Activated CD4-positive, alpha-beta memory T cell treated with anti-CD3 and anti-CD28 coated beads for 36 hours (primary cell): Measurements from ENCODE around the gene BLOC1S3. TPM values are rescaled to one million over a fixed set of nuclear protein-coding genes. Genes with fewer than 3 reads are reported as not detected.
"Not testable (repeated sequence)": the region's sequence is repeated elsewhere in the genome, so short reads cannot be mapped to it uniquely, and the experiment has no call there.

Experiments
- CTCF ChIA-PET: fragments of 350-600 bp; sonication (Branson Sonifier 250); formaldehyde crosslinking; loops from one replicate; lab custom pipeline; 2021; ENCODE audit warnings: antibody characterized with exemption, inconsistent platforms; lab: Charles Lee
- POLR2A ChIA-PET: fragments of 350-600 bp; sonication (Branson Sonifier 250); formaldehyde crosslinking; loops from one replicate; lab custom pipeline; 2021; ENCODE audit warnings: antibody characterized with exemption; lab: Charles Lee
- DNase-seq: peaks from one replicate; pipeline ENCODE4 v3.0.0-alpha.2; 2020
- H3K27ac Mint-ChIP-seq: one replicate; pipeline ENCODE4 v1.8.0; 2021; ENCODE audit warnings: mixed read lengths
- H3K27me3 Mint-ChIP-seq: one replicate; pipeline ENCODE4 v1.8.0; 2021; ENCODE audit warnings: mixed read lengths
- H3K36me3 Mint-ChIP-seq: one replicate; pipeline ENCODE4 v1.8.0; 2021; ENCODE audit warnings: mixed read lengths
- H3K4me1 Mint-ChIP-seq: one replicate; pipeline ENCODE4 v1.8.0; 2021; ENCODE audit warnings: low read depth, mixed read lengths
- H3K4me3 Mint-ChIP-seq: one replicate; pipeline ENCODE4 v1.8.0; 2021; ENCODE audit warnings: mild to moderate bottlenecking, mixed read lengths
- H3K9me3 Mint-ChIP-seq: one replicate; pipeline ENCODE4 v1.8.0; 2021; ENCODE audit warnings: mixed read lengths
- intact Hi-C: fragments of 100-400 bp; cut with micrococcal nuclease; formaldehyde crosslinking; loops from one replicate; pipeline ENCODE4 v1.15.1; 2023
- total RNA-seq, 2 experiments: library from RNA; stranded (reverse); gene quantifications; one replicate each; pipeline ENCODE4 v1.2.3, GENCODE V29; 2021

Gene BLOC1S3
- total RNA-seq, 2 experiments from 2014 or later = 10.4 to 11.8 TPM

- POLR2A ChIA-PET = no interaction called here
- Mint-ChIP-seq H3K4me3 (no peak overlapping the region), H3K4me1 (no peaks in the 10 kb centered on the region), H3K9me3 (no peaks in the 10 kb centered on the region), H3K27ac (no peak overlapping the region), H3K27me3 (peaks cover 18% of the 10 kb centered on the region), H3K36me3 (no peaks in the 10 kb centered on the region)
- no peak for DNase-seq
- intact Hi-C loops = no loop called here
- CTCF ChIA-PET = no interaction called here
These were observed 45.3 kb downstream of the BLOC1S3 start for GRCh38 chr19:45223879-45224278.

GRCh38 chr19:45224645-45225044, 46.1 kb downstream of the BLOC1S3 start:
- no peak for DNase-seq
- H3K36me3 Mint-ChIP-seq = no peaks in the 10 kb centered on the region
- H3K27ac Mint-ChIP-seq = no peak overlapping the region
- CTCF ChIA-PET = no interaction called here
- H3K27me3 Mint-ChIP-seq = peaks cover 16% of the 10 kb centered on the region
- no peak overlapping the region for H3K4me3 Mint-ChIP-seq
- H3K4me1 Mint-ChIP-seq = no peaks in the 10 kb centered on the region
- H3K9me3 Mint-ChIP-seq = no peaks in the 10 kb centered on the region
- POLR2A ChIA-PET = no interaction called here
- intact Hi-C loops = no loop called here

GRCh38 chr19:45229056-45229455, 50.5 kb downstream of the BLOC1S3 start:
- H3K9me3 Mint-ChIP-seq, POLR2A ChIA-PET, H3K4me1 Mint-ChIP-seq, H3K4me3 Mint-ChIP-seq, DNase-seq, intact Hi-C loops, H3K36me3 Mint-ChIP-seq, H3K27ac Mint-ChIP-seq: not testable (repeated sequence)
- peaks cover 12% of the 10 kb centered on the region for H3K27me3 Mint-ChIP-seq
- CTCF ChIA-PET = interaction anchor here (1.0 to 1.1 kb wide), 2 partner anchors 16 to 28 kb away, joined by 3 read pairs; no protein-coding TSS in a partner anchor

Other genes with a start within 250 kb of the BLOC1S3 start
- gene APOC4, start 236.5 kb upstream of the BLOC1S3 start, total RNA-seq = not detected
- gene APOC2, start 232.7 kb upstream of the BLOC1S3 start, total RNA-seq = not detected
- gene CLPTM1, start 223.4 kb upstream of the BLOC1S3 start, total RNA-seq = 10 to 100 TPM; 43.9 to 45.0 TPM
- 10 to 100 TPM; 62.4 to 63.1 TPM for gene RELB, start 177.3 kb upstream of the BLOC1S3 start, total RNA-seq
- 10 to 100 TPM; 89.6 to 98.4 TPM for gene CLASRP, start 139.7 kb upstream of the BLOC1S3 start, total RNA-seq
- 1 to 10 TPM; 3.2 to 3.6 TPM for gene ZNF296, start 102.3 kb upstream of the BLOC1S3 start, total RNA-seq
- gene GEMIN7, start 99.5 kb upstream of the BLOC1S3 start, total RNA-seq = 10 to 100 TPM; 29.8 to 30.1 TPM
- 10 to 100 TPM; 12.7 to 13.1 TPM for gene PPP1R37, start 85.6 kb upstream of the BLOC1S3 start, total RNA-seq
- under 1 TPM; 0.10 to 0.22 TPM for gene NKPD1, start 17.8 kb upstream of the BLOC1S3 start, total RNA-seq
- 10 to 100 TPM; 35.1 to 39.9 TPM for gene TRAPPC6A, start 547 bp upstream of the BLOC1S3 start, total RNA-seq
- not detected for gene EXOC3L2, start 66.6 kb downstream of the BLOC1S3 start, total RNA-seq
- 10 to 100 TPM; 20.3 to 21.6 TPM for gene MARK4, start 72.5 kb downstream of the BLOC1S3 start, total RNA-seq
- gene CKM, start 144.1 kb downstream of the BLOC1S3 start, total RNA-seq = not detected
- not detected for gene KLC3, start 162.0 kb downstream of the BLOC1S3 start, total RNA-seq
- 10 to 100 TPM; 27.2 to 27.4 TPM for gene ERCC2, start 191.8 kb downstream of the BLOC1S3 start, total RNA-seq
- 1 to 10 TPM; 8.1 to 9.2 TPM for gene PPP1R13L, start 226.3 kb downstream of the BLOC1S3 start, total RNA-seq
- 10 to 100 TPM; 11.1 to 12.6 TPM for gene POLR1G, start 227.9 kb downstream of the BLOC1S3 start, total RNA-seq
- gene ERCC1, start 245.1 kb downstream of the BLOC1S3 start, total RNA-seq = 10 to 100 TPM; 59.4 to 59.7 TPM